Peyer's patch (tissue), 4 donors: Measurements from ENCODE around the gene ANK2. TPM values are rescaled to one million over a fixed set of nuclear protein-coding genes. Genes with fewer than 3 reads are reported as not detected.

Experiments used
- DNase-seq, 3 donors: peaks; one replicate each; pipeline ENCODE4 v3.0.0-alpha.2; 2017 to 2019
- H3K27ac ChIP-seq, 4 donors: fragments of 200-600 bp; sonication (generic); one replicate each; pipeline ENCODE4 v1.5.1; 2016 to 2019
- H3K27me3 ChIP-seq, 2 donors: fragments of 200-600 bp; sonication (generic); one replicate each; pipeline ENCODE4 v1.5.1; 2019
- H3K36me3 ChIP-seq, 3 donors: fragments of 200-600 bp; sonication (generic); one replicate each; pipeline ENCODE4 v1.5.1; 2016 to 2019
- H3K4me1 ChIP-seq, 4 donors: fragments of 200-600 bp; sonication (generic); one replicate each; pipeline ENCODE4 v1.5.1; 2016 to 2019
- H3K4me3 ChIP-seq, 4 donors: fragments of 200-600 bp; sonication (generic); 1 replicate in 3 of 4; 2 replicates in 1 of 4; pipeline ENCODE4 v1.5.1; 2016 to 2019; ENCODE audit warnings: mild to moderate bottlenecking in 1 of 4
- H3K9me3 ChIP-seq, 4 donors: fragments of 200-600 bp; sonication (generic); one replicate each; pipeline ENCODE4 v1.5.1; 2016 to 2019; ENCODE audit warnings: mild to moderate bottlenecking in 1 of 4
- POLR2A ChIP-seq, 2 donors: fragments of 450-650 bp; IDR thresholded peaks; one replicate each; pipeline ENCODE4 v1.5.1; 2017; ENCODE audit warnings: antibody characterized with exemption in 2 of 2, mild to moderate bottlenecking in 2 of 2, moderate library complexity in 2 of 2
- total RNA-seq, 4 donors: library from RNA; depleted of rRNA; stranded (reverse); fragments of >200 nt; gene quantifications; one replicate each; pipeline ENCODE4 v1.1.0, GENCODE V29; 2016
- TF ChIP-seq, protein P1 (sequence below), 6 experiments: fragments of 450-650 bp in 4 of 6; fragments of 200-600 bp in 2 of 6; sonication (generic) in 1 of 6; IDR thresholded peaks; one replicate each; pipeline ENCODE4 v1.5.1; 2017 to 2019; ENCODE audit warnings: antibody characterized with exemption in 6 of 6, mild to moderate bottlenecking in 3 of 6, moderate library complexity in 1 of 6

Gene ANK2
- total RNA-seq, 4 donors from 2014 or later = 5.3 to 85.0 (median 21.1) TPM

GRCh38 chr4:113050837-113051236, 1.4 kb downstream of the ANK2 start:
- TF ChIP-seq, protein P1, sequence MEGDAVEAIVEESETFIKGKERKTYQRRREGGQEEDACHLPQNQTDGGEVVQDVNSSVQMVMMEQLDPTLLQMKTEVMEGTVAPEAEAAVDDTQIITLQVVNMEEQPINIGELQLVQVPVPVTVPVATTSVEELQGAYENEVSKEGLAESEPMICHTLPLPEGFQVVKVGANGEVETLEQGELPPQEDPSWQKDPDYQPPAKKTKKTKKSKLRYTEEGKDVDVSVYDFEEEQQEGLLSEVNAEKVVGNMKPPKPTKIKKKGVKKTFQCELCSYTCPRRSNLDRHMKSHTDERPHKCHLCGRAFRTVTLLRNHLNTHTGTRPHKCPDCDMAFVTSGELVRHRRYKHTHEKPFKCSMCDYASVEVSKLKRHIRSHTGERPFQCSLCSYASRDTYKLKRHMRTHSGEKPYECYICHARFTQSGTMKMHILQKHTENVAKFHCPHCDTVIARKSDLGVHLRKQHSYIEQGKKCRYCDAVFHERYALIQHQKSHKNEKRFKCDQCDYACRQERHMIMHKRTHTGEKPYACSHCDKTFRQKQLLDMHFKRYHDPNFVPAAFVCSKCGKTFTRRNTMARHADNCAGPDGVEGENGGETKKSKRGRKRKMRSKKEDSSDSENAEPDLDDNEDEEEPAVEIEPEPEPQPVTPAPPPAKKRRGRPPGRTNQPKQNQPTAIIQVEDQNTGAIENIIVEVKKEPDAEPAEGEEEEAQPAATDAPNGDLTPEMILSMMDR (IDR thresholded peaks at IDR 0.05) = no peak
- no peak for TF ChIP-seq POLR2A (IDR thresholded peaks at IDR 0.05)
- Histone ChIP-seq H3K27me3 (no peaks in the 10 kb centered on the region), H3K4me1 (no peaks in the 10 kb centered on the region), H3K9me3 (no peaks in the 10 kb centered on the region), H3K4me3 (no peak overlapping the region), H3K27ac (no peak overlapping the region), H3K36me3 (no peaks in the 10 kb centered on the region)
- no peak for DNase-seq

- H3K4me3 ChIP-seq = no peak overlapping the region
- no peak for DNase-seq
Measured at GRCh38 chr4:113051361-113051760, 1.9 kb downstream of the ANK2 start.

DNA sequence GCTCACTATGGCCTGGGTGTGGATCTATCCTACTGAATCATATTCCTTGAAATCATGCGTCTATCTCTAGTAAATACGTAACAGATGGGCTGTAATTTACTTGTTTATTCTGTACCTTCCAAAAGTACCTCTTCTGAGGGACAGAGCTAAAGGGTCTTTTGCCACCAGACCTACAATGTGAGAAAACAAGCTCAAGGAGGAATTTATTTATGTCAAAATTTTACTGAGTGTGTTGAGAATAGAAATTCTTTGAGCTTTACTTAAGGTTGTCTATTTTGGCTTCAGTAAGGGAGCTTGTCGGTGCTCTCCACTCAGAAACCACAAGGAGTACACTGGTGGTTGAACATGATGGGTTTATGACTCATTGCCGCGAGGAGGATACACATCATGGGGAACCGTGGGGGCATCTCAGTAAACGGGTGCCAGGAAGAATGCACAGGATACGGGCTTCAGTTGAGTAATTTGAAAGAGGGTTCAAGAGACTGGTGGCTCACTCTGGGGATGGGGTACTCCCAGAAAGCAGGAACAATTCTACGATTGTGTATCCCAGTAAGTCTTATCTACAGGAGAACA, 3.0 kb downstream of the ANK2 start:
- no peaks in the 10 kb centered on the region for H3K4me1 ChIP-seq
- no peak overlapping the region for H3K4me3 ChIP-seq
- no peak overlapping the region for H3K27ac ChIP-seq
- H3K9me3 ChIP-seq = no peaks in the 10 kb centered on the region
- TF ChIP-seq, protein P1 (IDR thresholded peaks at IDR 0.05) = no peak
- no peak for TF ChIP-seq POLR2A (IDR thresholded peaks at IDR 0.05)
- no peaks in the 10 kb centered on the region for H3K27me3 ChIP-seq
- H3K36me3 ChIP-seq = no peaks in the 10 kb centered on the region
- DNase-seq = no peak

More at GRCh38 chr4:113051361-113051760, 1.9 kb downstream of the ANK2 start:
- TF ChIP-seq, protein P1 (IDR thresholded peaks at IDR 0.05) = no peak
- TF ChIP-seq POLR2A (IDR thresholded peaks at IDR 0.05) = no peak
- Histone ChIP-seq H3K4me1 (no peaks in the 10 kb centered on the region), H3K9me3 (no peaks in the 10 kb centered on the region), H3K27me3 (no peaks in the 10 kb centered on the region), H3K27ac (no peak overlapping the region), H3K36me3 (no peaks in the 10 kb centered on the region)

DNA sequence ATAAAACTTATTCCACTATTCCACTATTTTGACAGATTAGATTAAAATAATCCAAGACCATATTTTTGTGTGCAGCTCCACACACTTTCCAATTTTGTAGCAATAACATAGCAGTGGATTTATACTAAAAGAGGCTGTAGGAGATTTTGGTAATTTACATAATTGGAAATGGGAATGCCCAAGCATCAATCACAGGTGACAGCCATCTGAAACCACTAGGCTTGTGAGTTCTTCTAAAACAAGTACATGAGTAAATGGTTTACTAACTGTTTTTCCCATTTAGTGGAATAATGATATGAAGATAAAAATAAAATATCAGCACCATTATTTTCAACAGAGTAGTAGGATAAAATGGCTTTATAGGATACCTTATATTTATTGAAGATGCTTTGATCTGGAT, 4.4 kb downstream of the ANK2 start:
- DNase-seq = no peak
- Histone ChIP-seq H3K36me3 (no peaks in the 10 kb centered on the region), H3K27ac (no peak overlapping the region), H3K4me3 (no peak overlapping the region), H3K27me3 (no peaks in the 10 kb centered on the region), H3K4me1 (no peaks in the 10 kb centered on the region), H3K9me3 (no peaks in the 10 kb centered on the region)
- TF ChIP-seq, protein P1 (IDR thresholded peaks at IDR 0.05) = no peak
- no peak for TF ChIP-seq POLR2A (IDR thresholded peaks at IDR 0.05)

GRCh38 chr4:113056318-113056717, 6.9 kb downstream of the ANK2 start:
- Histone ChIP-seq H3K36me3 (no peaks in the 10 kb centered on the region), H3K27ac (no peak overlapping the region), H3K4me1 (no peaks in the 10 kb centered on the region), H3K27me3 (no peaks in the 10 kb centered on the region), H3K9me3 (no peaks in the 10 kb centered on the region), H3K4me3 (no peak overlapping the region)
- DNase-seq = no peak
- TF ChIP-seq POLR2A (IDR thresholded peaks at IDR 0.05) = no peak
- TF ChIP-seq, protein P1 (IDR thresholded peaks at IDR 0.05) = no peak

DNA sequence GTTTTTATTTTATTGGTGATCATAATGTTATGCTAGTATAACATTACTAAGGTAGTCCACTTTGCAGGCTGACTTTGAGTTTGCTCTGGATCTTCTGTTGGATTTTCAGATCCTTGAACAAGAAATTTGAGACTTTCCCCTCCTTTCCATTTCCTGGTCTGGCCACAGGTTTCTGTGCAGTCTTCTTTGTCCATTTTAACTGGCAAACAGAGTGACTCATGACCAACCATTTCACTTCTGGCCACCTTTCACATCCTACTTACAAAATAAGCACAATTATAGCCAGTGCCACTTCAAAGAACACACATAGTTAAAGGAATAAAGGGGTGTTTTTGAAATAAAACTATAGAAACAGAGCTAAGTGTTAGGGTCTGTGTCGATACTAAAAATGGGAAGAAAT, 8.4 kb downstream of the ANK2 start:
- Histone ChIP-seq H3K4me3 (no peak overlapping the region), H3K4me1 (no peaks in the 10 kb centered on the region), H3K27me3 (no peaks in the 10 kb centered on the region), H3K36me3 (no peaks in the 10 kb centered on the region), H3K27ac (no peak overlapping the region), H3K9me3 (no peaks in the 10 kb centered on the region)
- TF ChIP-seq, protein P1 (IDR thresholded peaks at IDR 0.05) = no peak
- no peak for TF ChIP-seq POLR2A (IDR thresholded peaks at IDR 0.05)
- no peak for DNase-seq
